Esophagus muscularis mucosa (tissue), 3 donors: ENCODE measurements around the gene CAAP1.

Experiments
- POLR2A ChIP-seq: fragments of 450-650 bp; IDR thresholded peaks from one replicate; pipeline ENCODE4 v1.6.1; 2017; ENCODE audit warnings: antibody characterized with exemption, moderate library complexity, mild to moderate bottlenecking, low read depth
- TF ChIP-seq, protein P1 (sequence below), 3 experiments: fragments of 200-600 bp in 2 of 3; fragments of 450-650 bp in 1 of 3; sonication (generic) in 2 of 3; IDR thresholded peaks; one replicate each; pipeline ENCODE4 v1.5.1; 2017 to 2019; ENCODE audit warnings: antibody characterized with exemption in 3 of 3, mild to moderate bottlenecking in 2 of 3, moderate library complexity in 1 of 3

DNA sequence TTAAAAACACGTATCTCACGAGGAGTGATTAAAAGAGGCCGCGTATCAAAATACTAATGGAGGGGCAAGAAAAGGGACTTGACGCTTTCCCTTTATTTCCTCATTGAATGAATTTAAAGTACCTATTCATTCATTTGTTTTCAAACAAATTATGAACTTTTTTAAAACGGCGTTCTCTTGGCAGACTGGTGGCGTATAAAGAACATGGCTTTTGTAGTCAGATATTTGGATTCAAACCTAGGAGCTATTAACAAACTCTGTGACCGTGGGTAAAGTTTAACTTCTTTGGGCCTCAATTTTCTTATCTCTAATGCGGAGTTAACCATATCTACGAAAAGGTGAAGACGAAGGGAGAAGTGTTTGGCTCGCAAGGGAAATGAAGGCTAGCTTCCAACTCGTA, 876 bp downstream of the CAAP1 start:
- TF ChIP-seq, protein P1, sequence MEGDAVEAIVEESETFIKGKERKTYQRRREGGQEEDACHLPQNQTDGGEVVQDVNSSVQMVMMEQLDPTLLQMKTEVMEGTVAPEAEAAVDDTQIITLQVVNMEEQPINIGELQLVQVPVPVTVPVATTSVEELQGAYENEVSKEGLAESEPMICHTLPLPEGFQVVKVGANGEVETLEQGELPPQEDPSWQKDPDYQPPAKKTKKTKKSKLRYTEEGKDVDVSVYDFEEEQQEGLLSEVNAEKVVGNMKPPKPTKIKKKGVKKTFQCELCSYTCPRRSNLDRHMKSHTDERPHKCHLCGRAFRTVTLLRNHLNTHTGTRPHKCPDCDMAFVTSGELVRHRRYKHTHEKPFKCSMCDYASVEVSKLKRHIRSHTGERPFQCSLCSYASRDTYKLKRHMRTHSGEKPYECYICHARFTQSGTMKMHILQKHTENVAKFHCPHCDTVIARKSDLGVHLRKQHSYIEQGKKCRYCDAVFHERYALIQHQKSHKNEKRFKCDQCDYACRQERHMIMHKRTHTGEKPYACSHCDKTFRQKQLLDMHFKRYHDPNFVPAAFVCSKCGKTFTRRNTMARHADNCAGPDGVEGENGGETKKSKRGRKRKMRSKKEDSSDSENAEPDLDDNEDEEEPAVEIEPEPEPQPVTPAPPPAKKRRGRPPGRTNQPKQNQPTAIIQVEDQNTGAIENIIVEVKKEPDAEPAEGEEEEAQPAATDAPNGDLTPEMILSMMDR (IDR thresholded peaks at IDR 0.05) = no peak
- TF ChIP-seq POLR2A = no peak
